ENCODE data around the gene TEX19. TPM values are rescaled to one million over a fixed set of nuclear protein-coding genes. Genes with fewer than 3 reads are reported as not detected.
"Not testable (repeated sequence)": the region's sequence is repeated elsewhere in the genome, so short reads cannot be mapped to it uniquely, and the experiment has no call there.

TEX19 gene
- total RNA-seq, 1 donor from 2014 or later, result not detected

- Histone ChIP-seq H3K27me3 (ENCODE audit: control insufficient read depth, insufficient read depth, low read length) (peaks cover 19% of the 10 kb centered on the region), H3K4me3 (ENCODE audit: low read depth, low read length) (no peak overlapping the region), H3K36me3 (ENCODE audit: control insufficient read depth, insufficient read depth, low read length) (no peaks in the 10 kb centered on the region)
- DNase-seq (ENCODE audit: low read depth) (no peak), FAIRE-seq (no peak)
- TF ChIP-seq CTCF (IDR thresholded peaks at IDR 0.05; ENCODE audit: insufficient read depth, low read length, severe bottlenecking), result no peak
Observed at GRCh38 chr17:82367724-82368524, 8.9 kb downstream of the TEX19 start.

- TF ChIP-seq CTCF (IDR thresholded peaks at IDR 0.05; ENCODE audit: insufficient read depth, low read length, severe bottlenecking), result no peak
- no peaks in the 10 kb centered on the region for H3K36me3 ChIP-seq (ENCODE audit: control insufficient read depth, insufficient read depth, low read length)
- H3K4me3 ChIP-seq (ENCODE audit: low read depth, low read length), result no peak overlapping the region
- FAIRE-seq (no peak), DNase-seq (ENCODE audit: low read depth) (no peak)
- peaks cover 21% of the 10 kb centered on the region for H3K27me3 ChIP-seq (ENCODE audit: control insufficient read depth, insufficient read depth, low read length)
Observed at GRCh38 chr17:82369211-82369610, 10.2 kb downstream of the TEX19 start.

- Histone ChIP-seq H3K36me3 (ENCODE audit: control insufficient read depth, insufficient read depth, low read length) (no peaks in the 10 kb centered on the region), H3K4me3 (ENCODE audit: low read depth, low read length) (no peak overlapping the region), H3K27me3 (ENCODE audit: control insufficient read depth, insufficient read depth, low read length) (peaks cover 27% of the 10 kb centered on the region)
- FAIRE-seq, result no peak
- DNase-seq (ENCODE audit: low read depth), result no peak
- TF ChIP-seq CTCF (IDR thresholded peaks at IDR 0.05; ENCODE audit: insufficient read depth, low read length, severe bottlenecking), result no peak
Observed at GRCh38 chr17:82370471-82371332, 11.7 kb downstream of the TEX19 start.

GRCh38 chr17:82371333-82372248, 12.5 kb downstream of the TEX19 start, which contains the start of gene UTS2R:
Gene UTS2R (plus strand): TSS chr17:82371765. CDS start chr17:82374325, 2,560 bp downstream.
- FAIRE-seq (no peak), DNase-seq (ENCODE audit: low read depth) (no peak)
- H3K36me3 ChIP-seq (ENCODE audit: control insufficient read depth, insufficient read depth, low read length), result no peaks in the 10 kb centered on the region
- TF ChIP-seq CTCF (IDR thresholded peaks at IDR 0.05; ENCODE audit: insufficient read depth, low read length, severe bottlenecking), result no peak
- H3K4me3 ChIP-seq (ENCODE audit: low read depth, low read length), result no peak within 1 kb of the TSS
- peaks cover 31% of the 10 kb centered on the region for H3K27me3 ChIP-seq (ENCODE audit: control insufficient read depth, insufficient read depth, low read length)

- Histone ChIP-seq H3K4me3 (ENCODE audit: low read depth, low read length) (no peak overlapping the region), H3K36me3 (ENCODE audit: control insufficient read depth, insufficient read depth, low read length) (no peaks in the 10 kb centered on the region), H3K27me3 (ENCODE audit: control insufficient read depth, insufficient read depth, low read length) (peaks cover 31% of the 10 kb centered on the region)
- FAIRE-seq, result no peak
- no peak for TF ChIP-seq CTCF (IDR thresholded peaks at IDR 0.05; ENCODE audit: insufficient read depth, low read length, severe bottlenecking)
- DNase-seq (ENCODE audit: low read depth), result no peak
Observed at GRCh38 chr17:82372249-82373071, 13.4 kb downstream of the TEX19 start.

GRCh38 chr17:82373072-82373452, 14.0 kb downstream of the TEX19 start:
- DNase-seq (ENCODE audit: low read depth); H3K4me3 ChIP-seq (ENCODE audit: low read depth, low read length); H3K36me3 ChIP-seq (ENCODE audit: control insufficient read depth, insufficient read depth, low read length); FAIRE-seq: not testable (repeated sequence)
- peaks cover 32% of the 10 kb centered on the region for H3K27me3 ChIP-seq (ENCODE audit: control insufficient read depth, insufficient read depth, low read length)

Measured in bronchial epithelial cell (primary cell).